Testis (tissue), 2 donors: ENCODE results near the gene PLEKHG5.

ENCODE experiments used
- CTCF ChIP-seq, 3 experiments: fragments of 450-650 bp in 2 of 3; fragments of 200-600 bp in 1 of 3; sonication (generic) in 1 of 3; IDR thresholded peaks; one replicate each; pipeline ENCODE4 v1.5.1; 2016 to 2019; ENCODE audit warnings: antibody characterized with exemption in 3 of 3, mild to moderate bottlenecking in 2 of 3, moderate library complexity in 1 of 3
- POLR2A ChIP-seq: fragments of 450-650 bp; IDR thresholded peaks from one replicate; pipeline ENCODE4 v1.6.1; 2017; ENCODE audit warnings: antibody characterized with exemption, mild to moderate bottlenecking, moderate library complexity

- TF ChIP-seq CTCF (IDR thresholded peaks at IDR 0.05), result no peak
- no peak for TF ChIP-seq POLR2A
Measured at GRCh38 chr1:6530504-6531160, 39.2 kb upstream of the PLEKHG5 start.
